ENCODE data around the gene SLAMF1. TPM values are rescaled to one million over a fixed set of nuclear protein-coding genes. Genes with fewer than 3 reads are reported as not detected.
"Not testable (repeated sequence)": the region's sequence is repeated elsewhere in the genome, so short reads cannot be mapped to it uniquely, and the experiment has no call there.

The SLAMF1 gene
- total RNA-seq, 1 donor from 2014 or later, result not detected

DNA sequence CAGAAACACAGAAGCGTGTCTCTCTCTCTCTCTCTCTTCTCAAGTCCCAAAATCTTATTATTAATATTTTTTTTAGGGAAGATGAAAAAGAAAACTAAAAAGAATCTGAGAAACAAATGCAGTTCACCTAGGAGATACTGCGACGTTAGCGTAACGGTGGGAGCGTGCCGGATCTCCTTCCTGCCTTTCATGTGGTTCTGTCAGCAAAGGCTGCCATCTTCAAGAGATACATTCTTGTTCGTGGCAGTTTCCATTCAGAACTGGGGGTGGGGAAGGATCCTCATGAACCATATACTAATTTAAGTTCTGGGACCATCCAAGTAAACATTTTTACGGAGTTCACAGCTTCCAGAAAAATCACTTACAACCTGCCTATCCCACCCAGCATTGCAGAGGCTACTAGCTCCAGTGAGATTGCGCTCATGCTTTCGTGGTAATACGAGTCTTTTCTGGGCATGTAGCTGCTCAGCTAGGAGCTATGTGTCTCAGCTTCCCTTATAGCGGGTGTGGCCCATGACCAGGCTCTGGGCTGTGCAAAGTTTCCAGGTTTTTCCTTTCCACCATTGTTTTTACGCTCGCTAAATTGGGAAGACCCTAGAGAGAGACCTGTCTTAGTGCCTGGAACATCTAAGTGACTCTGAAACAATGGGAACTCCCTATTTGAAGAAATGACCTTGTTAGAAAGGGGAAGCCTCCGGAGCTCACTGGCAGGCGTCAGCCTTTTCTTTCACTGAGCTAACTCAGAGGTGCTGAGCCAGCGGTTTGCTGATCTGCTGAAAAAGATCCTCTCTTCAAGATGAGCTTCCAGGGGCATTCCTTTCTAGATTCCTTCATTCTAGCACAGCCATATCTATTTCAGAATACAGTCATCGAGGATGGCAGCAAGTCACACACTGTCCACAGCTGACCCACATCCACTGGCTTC, 17.3 kb downstream of the SLAMF1 start:
- TF ChIP-seq, protein P1, sequence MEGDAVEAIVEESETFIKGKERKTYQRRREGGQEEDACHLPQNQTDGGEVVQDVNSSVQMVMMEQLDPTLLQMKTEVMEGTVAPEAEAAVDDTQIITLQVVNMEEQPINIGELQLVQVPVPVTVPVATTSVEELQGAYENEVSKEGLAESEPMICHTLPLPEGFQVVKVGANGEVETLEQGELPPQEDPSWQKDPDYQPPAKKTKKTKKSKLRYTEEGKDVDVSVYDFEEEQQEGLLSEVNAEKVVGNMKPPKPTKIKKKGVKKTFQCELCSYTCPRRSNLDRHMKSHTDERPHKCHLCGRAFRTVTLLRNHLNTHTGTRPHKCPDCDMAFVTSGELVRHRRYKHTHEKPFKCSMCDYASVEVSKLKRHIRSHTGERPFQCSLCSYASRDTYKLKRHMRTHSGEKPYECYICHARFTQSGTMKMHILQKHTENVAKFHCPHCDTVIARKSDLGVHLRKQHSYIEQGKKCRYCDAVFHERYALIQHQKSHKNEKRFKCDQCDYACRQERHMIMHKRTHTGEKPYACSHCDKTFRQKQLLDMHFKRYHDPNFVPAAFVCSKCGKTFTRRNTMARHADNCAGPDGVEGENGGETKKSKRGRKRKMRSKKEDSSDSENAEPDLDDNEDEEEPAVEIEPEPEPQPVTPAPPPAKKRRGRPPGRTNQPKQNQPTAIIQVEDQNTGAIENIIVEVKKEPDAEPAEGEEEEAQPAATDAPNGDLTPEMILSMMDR (IDR thresholded peaks at IDR 0.05; ENCODE audit: insufficient read depth, low read length, severe bottlenecking), result no peak
- no peaks in the 10 kb centered on the region for H3K36me3 ChIP-seq (ENCODE audit: control insufficient read depth, insufficient read depth, low read length)
- H3K27me3 ChIP-seq (ENCODE audit: control insufficient read depth, insufficient read depth, low read length), result peaks cover 2% of the 10 kb centered on the region
- FAIRE-seq, result no peak
- no peak for DNase-seq (ENCODE audit: low read depth)
- no peak overlapping the region for H3K4me3 ChIP-seq (ENCODE audit: low read depth, low read length)

DNA sequence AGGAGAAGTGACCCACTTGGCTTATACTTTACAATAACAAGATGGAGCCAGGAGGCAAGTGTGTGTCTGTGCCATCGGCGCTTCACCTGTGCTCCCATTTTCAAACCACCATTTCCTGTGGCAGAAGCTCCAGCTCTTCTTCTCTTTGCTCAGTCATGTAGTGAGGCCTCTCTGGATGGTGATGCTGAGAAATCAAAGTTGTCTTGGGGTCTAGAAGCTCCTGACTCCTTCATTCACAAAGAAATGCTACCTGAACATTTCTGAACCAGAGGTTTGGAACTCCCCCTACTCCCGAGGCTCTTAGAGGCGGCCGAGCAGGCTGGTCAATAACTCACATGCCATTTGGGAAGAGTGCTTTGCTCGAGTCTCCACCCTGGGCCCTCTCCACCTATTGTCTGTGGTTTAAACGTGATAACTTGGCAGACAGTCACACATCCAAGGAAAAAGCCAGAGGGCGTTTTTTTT, 18.0 kb downstream of the SLAMF1 start:
- TF ChIP-seq, protein P1 (IDR thresholded peaks at IDR 0.05; ENCODE audit: insufficient read depth, low read length, severe bottlenecking), result no peak
- DNase-seq (ENCODE audit: low read depth) (no peak), FAIRE-seq (no peak)
- Histone ChIP-seq H3K27me3 (ENCODE audit: control insufficient read depth, insufficient read depth, low read length) (peaks cover 2% of the 10 kb centered on the region), H3K36me3 (ENCODE audit: control insufficient read depth, insufficient read depth, low read length) (no peaks in the 10 kb centered on the region), H3K4me3 (ENCODE audit: low read depth, low read length) (no peak overlapping the region)

DNA sequence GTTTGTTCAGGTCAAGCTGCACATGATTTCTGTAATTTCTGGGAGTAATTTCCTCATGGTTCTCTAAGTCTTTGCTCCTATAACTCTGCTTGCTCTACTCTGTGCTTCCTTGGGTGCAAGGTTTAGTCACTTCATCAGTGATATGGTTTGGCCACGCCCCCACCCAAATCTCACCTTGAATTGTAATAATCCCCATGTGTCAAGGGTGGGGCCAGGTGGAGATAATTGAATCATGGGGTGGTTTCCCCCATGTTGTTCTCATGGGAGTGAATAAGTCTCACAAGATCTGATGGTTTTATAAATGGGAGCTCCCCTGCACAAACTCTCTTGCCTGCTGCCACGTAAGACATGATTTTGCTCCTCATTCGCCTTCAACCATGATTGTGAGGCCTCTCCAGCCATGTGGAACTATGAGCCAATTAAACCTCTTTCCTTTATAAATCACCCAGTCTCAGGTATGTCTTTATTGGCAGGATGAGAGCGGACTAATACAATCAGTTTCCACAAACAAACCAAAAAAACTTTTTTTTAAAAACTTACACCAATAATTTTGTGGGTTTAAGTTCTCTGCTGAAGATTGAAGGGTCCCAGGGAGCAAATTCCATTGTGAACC, 19.1 kb downstream of the SLAMF1 start:
- not testable (repeated sequence) for H3K4me3 ChIP-seq (ENCODE audit: low read depth, low read length); H3K27me3 ChIP-seq (ENCODE audit: control insufficient read depth, insufficient read depth, low read length); H3K36me3 ChIP-seq (ENCODE audit: control insufficient read depth, insufficient read depth, low read length); FAIRE-seq; DNase-seq (ENCODE audit: low read depth)

DNA sequence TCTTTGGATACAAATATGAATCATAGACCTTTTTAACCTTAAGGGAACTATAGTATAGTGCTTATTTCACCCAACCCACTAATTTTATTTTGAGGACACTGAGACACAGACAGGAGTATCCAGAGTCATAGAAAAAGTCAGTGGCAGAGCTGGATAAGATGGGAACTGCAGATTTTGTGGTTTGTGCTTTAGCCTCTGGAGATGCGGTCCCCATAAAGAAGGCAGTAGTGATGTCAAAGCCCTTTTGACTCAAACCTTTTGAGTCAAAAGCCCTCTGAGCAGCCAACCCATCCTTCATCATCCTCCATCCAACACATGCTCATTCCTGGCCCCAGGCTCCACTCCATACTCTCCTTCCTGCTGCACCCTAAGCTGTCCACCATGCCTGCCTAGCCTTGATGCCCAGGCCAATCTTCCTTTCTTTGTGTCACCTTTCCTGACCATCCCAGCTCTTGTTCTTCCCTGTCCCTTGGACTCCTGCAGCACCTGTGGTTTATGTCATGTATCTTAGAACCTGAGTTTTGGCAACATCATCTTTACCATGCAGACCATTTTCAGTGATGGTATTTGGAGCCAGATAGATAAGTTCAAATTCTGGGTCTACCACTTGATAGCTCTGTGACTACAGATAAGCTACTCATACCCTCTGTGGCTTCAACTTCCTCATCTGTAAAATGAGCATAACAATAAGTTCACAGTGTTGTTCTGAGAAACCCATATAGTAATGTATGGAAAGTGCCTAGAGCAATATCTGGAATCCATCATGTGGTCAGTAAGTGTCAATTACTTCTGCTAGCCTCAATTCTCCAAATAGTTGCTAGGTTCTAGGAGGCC, 20.1 kb downstream of the SLAMF1 start:
- H3K27me3 ChIP-seq (ENCODE audit: control insufficient read depth, insufficient read depth, low read length), result no peaks in the 10 kb centered on the region
- H3K4me3 ChIP-seq (ENCODE audit: low read depth, low read length), result no peak overlapping the region
- no peaks in the 10 kb centered on the region for H3K36me3 ChIP-seq (ENCODE audit: control insufficient read depth, insufficient read depth, low read length)
- FAIRE-seq, result no peak
- no peak for DNase-seq (ENCODE audit: low read depth)
- TF ChIP-seq, protein P1 (IDR thresholded peaks at IDR 0.05; ENCODE audit: insufficient read depth, low read length, severe bottlenecking), result no peak

DNA sequence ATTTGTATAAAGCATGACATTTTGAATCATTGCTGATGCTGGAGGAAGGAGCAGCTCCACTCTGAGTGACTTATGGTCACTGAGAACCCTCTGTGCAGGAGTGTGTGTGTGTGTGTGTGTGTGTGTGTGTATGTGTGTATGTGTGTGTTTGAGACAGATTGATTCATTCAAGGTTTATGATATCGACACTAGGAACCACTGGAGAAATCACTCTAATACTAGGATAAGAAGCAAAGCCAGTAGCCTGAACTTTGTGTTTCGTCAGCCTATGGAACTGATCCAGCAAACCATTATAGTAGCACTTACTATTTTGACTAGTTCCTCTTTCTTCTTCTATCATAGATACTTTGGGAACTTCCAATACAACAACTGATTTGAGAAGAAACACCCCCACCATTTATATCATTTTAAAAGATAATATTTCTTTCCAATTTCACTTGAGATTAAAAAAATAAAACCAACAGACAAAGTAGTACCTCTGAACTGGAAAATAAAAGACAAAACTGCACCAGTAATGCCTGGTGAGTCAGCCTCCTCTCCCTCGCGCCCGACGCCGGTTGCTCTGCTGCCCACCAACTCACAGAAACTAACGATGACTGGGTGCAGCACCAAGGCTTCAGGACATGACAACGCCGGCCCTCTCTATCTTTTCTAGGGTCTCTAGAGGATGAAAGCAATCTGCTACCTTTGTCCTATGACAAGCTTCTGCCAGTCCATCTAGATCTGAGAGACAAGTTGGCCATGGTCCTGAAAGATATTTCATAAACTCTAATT, 20.9 kb downstream of the SLAMF1 start:
- FAIRE-seq (no peak), DNase-seq (ENCODE audit: low read depth) (no peak)
- no peaks in the 10 kb centered on the region for H3K27me3 ChIP-seq (ENCODE audit: control insufficient read depth, insufficient read depth, low read length)
- H3K4me3 ChIP-seq (ENCODE audit: low read depth, low read length), result no peak overlapping the region
- TF ChIP-seq, protein P1 (IDR thresholded peaks at IDR 0.05; ENCODE audit: insufficient read depth, low read length, severe bottlenecking), result no peak
- H3K36me3 ChIP-seq (ENCODE audit: control insufficient read depth, insufficient read depth, low read length), result no peaks in the 10 kb centered on the region
